GM12875 (cell line): ENCODE data around the gene SYT15.

Experiments used
- H3K4me3 ChIP-seq: one replicate; pipeline ENCODE4 v1.5.1; 2011; ENCODE audit warnings: low read depth, low read length, control low read depth
- TF ChIP-seq, protein P1 (sequence below): IDR thresholded peaks from 2 replicates; pipeline ENCODE4 v1.5.1; 2011; ENCODE audit warnings: low read depth, mild to moderate bottlenecking, control low read depth, inconsistent platforms, low read length, moderate library complexity, borderline replicate concordance; ENCODE audit not compliant: insufficient read depth

SYT15 gene

DNA sequence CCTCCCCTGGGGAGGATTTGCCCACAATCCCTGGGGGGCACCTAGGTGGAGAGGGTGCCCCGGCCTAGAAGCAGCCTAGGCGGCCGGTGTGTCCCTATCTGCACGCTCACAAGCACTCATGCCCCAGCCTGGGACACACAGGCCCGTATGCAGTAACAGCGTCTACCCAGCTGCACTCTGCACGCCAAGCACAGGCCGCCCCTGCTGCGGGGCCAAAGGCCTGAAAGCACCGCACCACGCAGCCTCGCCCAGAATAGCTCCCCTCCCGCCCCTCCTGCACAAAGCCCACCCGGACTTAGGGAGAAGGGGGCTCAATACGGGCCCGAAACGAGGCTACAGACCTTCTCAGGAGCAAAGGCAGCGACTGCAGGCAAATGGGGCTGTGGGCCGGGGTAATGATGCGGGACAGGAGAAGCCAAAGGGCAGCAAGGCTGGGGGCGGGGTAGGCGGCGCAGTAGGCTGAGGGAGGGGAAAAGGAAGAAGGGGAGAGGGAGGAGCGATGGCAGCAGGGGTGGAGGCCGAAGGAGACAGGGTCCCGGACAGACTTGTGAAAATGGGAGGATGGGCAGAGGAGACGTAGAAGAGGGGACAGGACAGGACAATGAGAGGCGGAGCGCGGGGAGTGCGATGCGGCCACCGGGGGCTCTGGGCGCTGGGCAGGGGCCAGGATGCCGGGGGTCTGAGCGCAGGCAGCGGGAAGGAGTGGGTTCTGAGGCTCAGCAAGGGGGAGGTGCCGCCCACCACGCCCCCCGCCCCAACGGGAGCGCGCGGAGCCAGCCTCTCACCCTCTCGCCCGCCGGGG lies 23.0 kb upstream of the SYT15 start:
- no peak overlapping the region for H3K4me3 ChIP-seq
- TF ChIP-seq, protein P1, sequence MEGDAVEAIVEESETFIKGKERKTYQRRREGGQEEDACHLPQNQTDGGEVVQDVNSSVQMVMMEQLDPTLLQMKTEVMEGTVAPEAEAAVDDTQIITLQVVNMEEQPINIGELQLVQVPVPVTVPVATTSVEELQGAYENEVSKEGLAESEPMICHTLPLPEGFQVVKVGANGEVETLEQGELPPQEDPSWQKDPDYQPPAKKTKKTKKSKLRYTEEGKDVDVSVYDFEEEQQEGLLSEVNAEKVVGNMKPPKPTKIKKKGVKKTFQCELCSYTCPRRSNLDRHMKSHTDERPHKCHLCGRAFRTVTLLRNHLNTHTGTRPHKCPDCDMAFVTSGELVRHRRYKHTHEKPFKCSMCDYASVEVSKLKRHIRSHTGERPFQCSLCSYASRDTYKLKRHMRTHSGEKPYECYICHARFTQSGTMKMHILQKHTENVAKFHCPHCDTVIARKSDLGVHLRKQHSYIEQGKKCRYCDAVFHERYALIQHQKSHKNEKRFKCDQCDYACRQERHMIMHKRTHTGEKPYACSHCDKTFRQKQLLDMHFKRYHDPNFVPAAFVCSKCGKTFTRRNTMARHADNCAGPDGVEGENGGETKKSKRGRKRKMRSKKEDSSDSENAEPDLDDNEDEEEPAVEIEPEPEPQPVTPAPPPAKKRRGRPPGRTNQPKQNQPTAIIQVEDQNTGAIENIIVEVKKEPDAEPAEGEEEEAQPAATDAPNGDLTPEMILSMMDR = no peak

DNA sequence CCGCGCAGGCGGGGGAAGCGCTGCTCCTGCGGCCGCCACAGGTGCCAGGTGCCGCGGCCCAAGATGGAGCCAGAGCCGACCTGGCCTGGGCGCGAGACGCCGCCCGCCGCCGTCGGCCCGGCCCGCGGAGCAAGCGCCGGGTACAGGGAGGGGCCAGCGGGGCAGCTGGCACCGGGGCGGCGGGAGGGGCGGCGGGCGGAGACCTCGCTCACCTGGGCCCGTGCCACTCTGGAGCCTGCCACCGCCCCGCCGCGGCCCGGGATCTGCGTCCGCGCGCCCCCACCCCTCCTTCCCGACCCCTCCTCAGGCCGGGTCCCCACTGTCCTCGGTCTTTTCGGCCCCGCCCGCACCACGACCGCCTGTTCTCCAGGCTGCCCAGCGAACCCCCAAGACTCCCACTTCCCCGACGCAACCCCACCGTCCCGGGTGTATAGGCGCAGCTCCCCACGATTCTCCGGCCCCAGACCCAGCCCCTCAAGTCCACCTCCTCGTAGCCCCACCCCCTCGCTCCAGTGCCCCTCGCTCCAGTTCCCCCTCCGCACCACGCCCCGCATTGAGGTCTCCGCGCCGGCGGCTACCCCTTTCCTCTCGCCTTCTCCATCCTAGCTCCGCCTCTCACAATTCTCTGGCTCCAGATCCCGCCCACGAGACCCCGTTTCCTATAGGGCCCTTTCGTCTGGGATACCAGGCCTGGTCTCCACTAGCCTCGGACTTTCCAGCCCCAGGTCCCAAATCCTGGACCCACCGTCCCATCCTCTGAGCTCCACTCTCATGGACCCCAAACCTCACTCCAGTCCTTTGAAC lies 22.2 kb upstream of the SYT15 start, which contains the start of gene GPRIN2:
Gene GPRIN2 (minus strand): TSS at position 144 of the 804 bp plus-strand sequence. CDS start 5,922 bp downstream, outside the sequence.
- H3K4me3 ChIP-seq = no peak within 1 kb of the TSS
- TF ChIP-seq, protein P1 = no peak

DNA sequence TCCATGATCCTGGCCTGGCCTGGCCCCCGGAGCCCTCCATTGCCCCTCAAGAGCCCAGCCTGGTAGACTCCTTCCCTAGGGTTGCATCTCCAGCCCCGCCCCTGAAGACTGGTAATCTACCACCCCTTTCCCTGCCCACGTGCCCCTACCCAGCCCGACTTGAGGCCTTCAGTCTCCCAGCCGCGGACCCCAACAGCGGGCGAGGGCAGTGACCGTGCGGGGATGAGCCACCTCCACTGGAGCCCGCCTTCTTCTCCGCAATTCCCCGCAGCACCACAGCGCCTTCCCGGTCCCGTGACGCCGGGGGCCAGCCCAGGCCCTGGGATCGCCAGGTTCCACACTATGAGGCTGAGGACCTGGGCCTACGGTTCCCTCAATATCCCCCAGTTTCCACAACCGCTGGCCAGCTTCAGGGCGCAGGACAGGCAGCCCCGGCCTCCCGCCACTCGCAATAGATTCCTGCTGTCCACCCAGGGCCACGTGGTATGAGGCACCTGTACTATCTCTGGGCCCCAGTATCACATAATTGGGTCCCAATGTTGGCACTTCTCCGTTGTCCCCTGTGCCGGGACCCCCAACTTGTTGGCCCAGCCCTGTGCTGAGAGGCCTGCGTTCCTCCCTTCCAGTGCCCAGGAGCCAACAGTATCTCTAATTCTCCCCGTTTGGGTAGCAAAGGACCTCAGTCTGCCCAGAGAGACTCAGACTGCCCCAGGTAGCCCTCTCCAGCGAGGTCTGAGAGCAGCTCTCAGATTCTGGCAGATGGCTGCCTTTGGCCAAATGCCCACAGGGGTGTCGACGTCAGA lies 21.4 kb upstream of the SYT15 start:
- H3K4me3 ChIP-seq = no peak overlapping the region

DNA sequence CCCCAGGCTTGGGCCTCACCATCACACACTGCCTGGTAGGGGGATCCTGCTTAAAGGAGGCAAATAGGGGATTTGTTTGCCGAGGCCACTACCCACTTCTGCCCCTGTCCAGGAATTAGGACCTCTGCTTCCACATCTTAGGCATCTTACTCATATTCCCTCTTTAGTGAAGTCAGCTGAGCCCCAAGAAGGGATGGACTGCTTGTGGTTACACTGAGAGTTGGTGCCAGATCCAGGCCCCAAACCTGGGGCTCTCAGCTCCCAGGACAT lies 20.9 kb upstream of the SYT15 start:
- TF ChIP-seq, protein P1 = no peak
- H3K4me3 ChIP-seq = no peak overlapping the region

More for the DNA sequence above, 21.4 kb upstream of the SYT15 start:
- TF ChIP-seq, protein P1 = no peak

DNA sequence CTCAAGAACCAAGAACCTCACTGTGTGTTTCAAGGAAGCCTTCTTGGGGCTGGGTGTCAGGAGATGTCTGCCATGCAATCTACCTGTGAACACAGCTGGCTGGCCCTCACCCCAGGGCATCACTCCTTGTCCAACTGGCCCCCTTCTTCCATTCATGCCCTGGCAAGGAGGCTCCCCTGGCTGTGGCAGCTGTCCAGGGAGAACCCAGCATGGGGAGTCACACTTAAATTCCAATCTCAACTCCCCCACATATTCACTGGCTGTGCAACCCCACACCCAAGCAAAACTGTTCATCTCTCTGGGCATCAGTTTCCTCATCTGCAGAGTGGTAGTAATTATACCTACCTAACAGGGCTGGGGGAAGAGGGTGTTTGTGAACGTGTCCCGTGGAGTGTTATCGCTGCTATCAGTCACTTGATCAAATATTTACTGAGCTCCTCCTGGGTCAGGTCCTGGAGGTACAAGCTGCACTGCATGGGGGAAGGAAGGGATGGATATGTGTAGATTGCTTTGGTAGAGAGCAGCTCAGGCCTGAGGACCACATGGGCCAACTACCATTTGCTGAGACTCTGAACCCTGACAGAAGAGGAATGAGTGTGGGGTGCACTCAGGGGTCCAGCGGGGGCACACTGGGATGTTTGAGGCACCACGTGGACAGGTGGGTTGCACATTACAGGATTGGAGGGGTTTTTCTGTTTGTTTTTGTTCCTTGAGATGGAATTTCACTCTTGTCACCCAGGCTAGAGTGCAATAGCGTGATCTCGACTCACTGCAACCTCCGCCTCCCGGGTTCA lies 20.3 kb upstream of the SYT15 start:
- H3K4me3 ChIP-seq = no peak overlapping the region
- TF ChIP-seq, protein P1 = no peak

DNA sequence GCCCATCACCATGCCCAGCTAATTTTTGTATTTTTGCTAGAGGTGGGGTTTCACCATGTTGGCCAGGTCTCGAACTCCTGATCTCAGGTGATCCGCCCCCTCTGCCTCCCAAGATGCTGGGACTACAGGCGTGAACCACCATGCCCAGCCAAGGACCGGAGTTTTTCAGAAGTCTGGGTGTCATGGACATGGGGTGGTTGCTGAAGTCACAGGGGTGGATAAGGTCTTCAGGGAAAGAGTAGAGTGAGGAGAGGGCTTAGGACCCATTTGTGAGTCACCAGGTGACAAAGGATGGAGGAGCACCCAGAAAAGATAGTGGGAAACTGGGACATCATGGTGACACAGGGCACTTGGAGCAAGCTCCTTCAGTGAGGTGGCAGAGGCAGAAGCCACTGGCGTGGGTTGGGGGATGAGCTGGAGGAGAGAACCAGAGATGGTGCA lies 19.7 kb upstream of the SYT15 start:
- TF ChIP-seq, protein P1 = no peak
- no peak overlapping the region for H3K4me3 ChIP-seq
